GM18519 (cell line): ENCODE data around the gene GOLGA6A.
"Not testable (repeated sequence)": the region's sequence is repeated elsewhere in the genome, so short reads cannot be mapped to it uniquely, and the experiment has no call there.

Experiments
- ATAC-seq: cut with Tn5 transposase; IDR thresholded peaks from one replicate; pipeline ENCODE4 v1.9.1; 2021; ENCODE audit warnings: mild to moderate bottlenecking, moderate library complexity; ENCODE audit not compliant: unreplicated experiment, low FRiP score

The GOLGA6A gene

GRCh38 chr15:74108111-74108510 is 25.8 kb upstream of the GOLGA6A start:
- ATAC-seq = no peak

GRCh38 chr15:74099963-74100733 is 17.8 kb upstream of the GOLGA6A start:
- not testable (repeated sequence) for ATAC-seq

GRCh38 chr15:74096753-74097474 is 14.6 kb upstream of the GOLGA6A start:
- not testable (repeated sequence) for ATAC-seq

GRCh38 chr15:74095610-74096009 is 13.3 kb upstream of the GOLGA6A start:
- not testable (repeated sequence) for ATAC-seq

- ATAC-seq = not testable (repeated sequence)
Observed at GRCh38 chr15:74094567-74094966, 12.2 kb upstream of the GOLGA6A start.

GRCh38 chr15:74075781-74076180 is 6.6 kb downstream of the GOLGA6A start:
- ATAC-seq = not testable (repeated sequence)

- ATAC-seq = not testable (repeated sequence)
Observed at GRCh38 chr15:74072614-74073337, 9.6 kb downstream of the GOLGA6A start.

- not testable (repeated sequence) for ATAC-seq
Observed at GRCh38 chr15:74072132-74072531, 10.2 kb downstream of the GOLGA6A start.

- ATAC-seq = not testable (repeated sequence)
Observed at GRCh38 chr15:74071645-74072044, 10.7 kb downstream of the GOLGA6A start.

- ATAC-seq = not testable (repeated sequence)
Observed at GRCh38 chr15:74065684-74066411, 16.5 kb downstream of the GOLGA6A start.

GRCh38 chr15:74064822-74065221 is 17.5 kb downstream of the GOLGA6A start:
- not testable (repeated sequence) for ATAC-seq

GRCh38 chr15:74064183-74064582 is 18.2 kb downstream of the GOLGA6A start:
- ATAC-seq = not testable (repeated sequence)

GRCh38 chr15:74063425-74064146 is 18.8 kb downstream of the GOLGA6A start:
- not testable (repeated sequence) for ATAC-seq

GRCh38 chr15:74062671-74063070 is 19.7 kb downstream of the GOLGA6A start:
- ATAC-seq = no peak

GRCh38 chr15:74062236-74062635 is 20.1 kb downstream of the GOLGA6A start:
- no peak for ATAC-seq

- ATAC-seq = no peak
Observed at GRCh38 chr15:74060251-74060650, 22.1 kb downstream of the GOLGA6A start.

GRCh38 chr15:74059050-74059833 is 23.1 kb downstream of the GOLGA6A start:
- not testable (repeated sequence) for ATAC-seq

GRCh38 chr15:74056330-74056729 is 26.0 kb downstream of the GOLGA6A start:
- not testable (repeated sequence) for ATAC-seq

- no peak for ATAC-seq
Observed at GRCh38 chr15:74055804-74056203, 26.5 kb downstream of the GOLGA6A start.
